Neural cell (in vitro differentiated cells): Measurements from ENCODE around the gene RANGAP1. TPM values are rescaled to one million over a fixed set of nuclear protein-coding genes. Genes with fewer than 3 reads are reported as not detected.

Experiments
- H2AFZ ChIP-seq: fragments of 200-600, 300-800 bp; sonication (generic), shearing (Covaris generic); 2 replicates; pipeline ENCODE4 v1.6.0; 2014; ENCODE audit warnings: low read depth, mild to moderate bottlenecking, antibody characterized with exemption, low read length, moderate library complexity
- H3F3A ChIP-seq: fragments of 200-600 bp; shearing (Covaris generic); 2 replicates; pipeline ENCODE4 v1.6.1; 2016; ENCODE audit warnings: mild to moderate bottlenecking, moderate library complexity, mixed read lengths, antibody characterized with exemption, low read length; ENCODE audit not compliant: insufficient read depth, poor library complexity, severe bottlenecking
- H3K27ac ChIP-seq: fragments of 200-600, 300-800 bp; sonication (generic), shearing (Covaris generic); 2 replicates; pipeline ENCODE4 v1.5.1; 2014; ENCODE audit warnings: mild to moderate bottlenecking, low read length, moderate library complexity
- H3K27me3 ChIP-seq: fragments of 300-800, 200-600 bp; sonication (generic), shearing (Covaris generic); 2 replicates; pipeline ENCODE4 v1.6.0; 2014; ENCODE audit warnings: mild to moderate bottlenecking, low read depth, low read length, moderate library complexity; ENCODE audit not compliant: insufficient read depth
- H3K36me3 ChIP-seq: fragments of 300-800, 200-600 bp; sonication (generic), shearing (Covaris generic); 2 replicates; pipeline ENCODE4 v1.5.1; 2014; ENCODE audit warnings: mild to moderate bottlenecking, antibody characterized with exemption, low read length, moderate library complexity; ENCODE audit not compliant: insufficient read depth
- H3K4me2 ChIP-seq: fragments of 300-800, 200-600 bp; sonication (generic), shearing (Covaris generic); 2 replicates; pipeline ENCODE4 v1.6.0; 2014; ENCODE audit warnings: mild to moderate bottlenecking, low read length
- H3K4me3 ChIP-seq: fragments of 300-800, 200-600 bp; sonication (generic), shearing (Covaris generic); 2 replicates; pipeline ENCODE4 v1.5.1; 2014; ENCODE audit warnings: mild to moderate bottlenecking, low read length, moderate library complexity
- H3K79me2 ChIP-seq: fragments of 200-600 bp; shearing (Covaris generic); replicated peaks from 2 replicates; pipeline ENCODE4 v1.6.0; 2014; ENCODE audit warnings: mild to moderate bottlenecking, low read length, moderate library complexity; ENCODE audit not compliant: insufficient read depth
- H3K9ac ChIP-seq: fragments of 300-800, 200-600 bp; sonication (generic), shearing (Covaris generic); 2 replicates; pipeline ENCODE4 v1.6.1; 2016; ENCODE audit warnings: mild to moderate bottlenecking, low read length, mixed read lengths
- H3K9me2 ChIP-seq: fragments of 200-600 bp; shearing (Covaris generic); 2 replicates; pipeline ENCODE4 v1.6.1; 2016; ENCODE audit warnings: mild to moderate bottlenecking, low read length, mixed read lengths; ENCODE audit not compliant: insufficient read depth
- H3K9me3 ChIP-seq: fragments of 200-600, 300-800 bp; sonication (generic), shearing (Covaris generic); 2 replicates; pipeline ENCODE4 v1.6.1; 2016; ENCODE audit warnings: mild to moderate bottlenecking, mixed run types, low read length, moderate library complexity, mixed read lengths
- H4K20me1 ChIP-seq: fragments of 200-600 bp; shearing (Covaris generic); 2 replicates; pipeline ENCODE4 v1.6.1; 2016; ENCODE audit warnings: mild to moderate bottlenecking, mixed run types; ENCODE audit not compliant: insufficient read depth
- EP300 ChIP-seq: fragments of 450-650 bp; conservative IDR thresholded peaks from 2 replicates; pipeline ENCODE4 v1.6.1; 2014; ENCODE audit warnings: antibody characterized with exemption, mild to moderate bottlenecking, moderate library complexity; ENCODE audit not compliant: poor library complexity, severe bottlenecking
- EZH2 ChIP-seq: fragments of 200-600, 300-800 bp; shearing (Covaris generic), sonication (generic); IDR thresholded peaks from 2 replicates; pipeline ENCODE4 v1.6.1; 2014; ENCODE audit warnings: antibody characterized with exemption, low read length, borderline replicate concordance, mild to moderate bottlenecking; ENCODE audit not compliant: insufficient read depth, poor library complexity, severe bottlenecking
- MXI1 ChIP-seq: fragments of 450-650 bp; conservative IDR thresholded peaks from 2 replicates; pipeline ENCODE4 v1.6.1; 2014; ENCODE audit warnings: antibody characterized with exemption, mild to moderate bottlenecking; ENCODE audit not compliant: poor library complexity, severe bottlenecking
- POLR2AphosphoS5 ChIP-seq: IDR thresholded peaks from 2 replicates; pipeline ENCODE4 v1.6.1; 2012
- RAD21 ChIP-seq: fragments of 450-650 bp; conservative IDR thresholded peaks from 2 replicates; pipeline ENCODE4 v1.6.1; 2014; ENCODE audit warnings: antibody characterized with exemption, mild to moderate bottlenecking, moderate library complexity
- SMC3 ChIP-seq: fragments of 450-650 bp; conservative IDR thresholded peaks from 2 replicates; pipeline ENCODE4 v1.6.1; 2014; ENCODE audit warnings: antibody characterized with exemption, mild to moderate bottlenecking, moderate library complexity; ENCODE audit not compliant: poor library complexity
- TAF1 ChIP-seq: IDR thresholded peaks from 2 replicates; pipeline ENCODE4 v1.6.1; 2012; ENCODE audit warnings: low read depth
- polyA plus RNA-seq: library from polyadenylated mRNA; depleted of rRNA; stranded (reverse); fragments of >200 nt; gene quantifications from 2 replicates; pipeline ENCODE4 v1.2.3, GENCODE V29; 2014
- TF ChIP-seq, protein P1 (sequence below): fragments of 450-650 bp; IDR thresholded peaks from 2 replicates; pipeline ENCODE4 v1.5.1; 2014; ENCODE audit warnings: antibody characterized with exemption, mild to moderate bottlenecking, moderate library complexity; ENCODE audit not compliant: poor library complexity, severe bottlenecking
- TF ChIP-seq, protein P2 (sequence below): IDR thresholded peaks from 2 replicates; pipeline ENCODE4 v1.6.1; 2012; ENCODE audit warnings: borderline replicate concordance

RANGAP1 gene
- polyA plus RNA-seq, 1 donor from 2014 or later, result 48.6 TPM

DNA sequence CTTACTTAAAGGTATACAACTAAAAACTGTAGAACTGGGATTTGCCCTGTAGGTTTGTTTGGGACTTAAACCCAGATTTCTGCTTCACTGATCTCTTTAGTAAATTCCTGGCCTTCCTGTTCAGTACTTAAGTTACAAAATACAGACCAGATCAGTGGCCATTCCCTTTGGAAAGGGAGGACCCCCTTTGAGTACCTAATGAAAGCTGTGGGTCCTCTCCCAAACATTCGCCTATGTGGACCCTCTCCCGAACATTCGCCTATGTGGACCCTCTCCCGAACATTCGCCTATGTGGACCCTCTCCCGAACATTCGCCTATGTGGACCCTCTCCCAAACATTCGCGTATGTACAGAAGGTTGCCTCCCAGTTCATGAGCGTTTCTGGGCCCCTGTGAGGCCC, 70.6 kb downstream of the RANGAP1 start:
- H3K4me3 ChIP-seq, result no peak overlapping the region
- H3K27me3 ChIP-seq, result no peaks in the 10 kb centered on the region
- H3K79me2 ChIP-seq, result no peaks in the 10 kb centered on the region
- no peak overlapping the region for H3K9ac ChIP-seq
- no peaks in the 10 kb centered on the region for H3F3A ChIP-seq
- no peaks in the 10 kb centered on the region for H3K9me3 ChIP-seq
- TF ChIP-seq TAF1 (no peak), SMC3 (no peak), MXI1 (no peak), RAD21 (no peak), POLR2AphosphoS5 (no peak), EP300 (no peak), EZH2 (no peak)
- TF ChIP-seq, protein P1, sequence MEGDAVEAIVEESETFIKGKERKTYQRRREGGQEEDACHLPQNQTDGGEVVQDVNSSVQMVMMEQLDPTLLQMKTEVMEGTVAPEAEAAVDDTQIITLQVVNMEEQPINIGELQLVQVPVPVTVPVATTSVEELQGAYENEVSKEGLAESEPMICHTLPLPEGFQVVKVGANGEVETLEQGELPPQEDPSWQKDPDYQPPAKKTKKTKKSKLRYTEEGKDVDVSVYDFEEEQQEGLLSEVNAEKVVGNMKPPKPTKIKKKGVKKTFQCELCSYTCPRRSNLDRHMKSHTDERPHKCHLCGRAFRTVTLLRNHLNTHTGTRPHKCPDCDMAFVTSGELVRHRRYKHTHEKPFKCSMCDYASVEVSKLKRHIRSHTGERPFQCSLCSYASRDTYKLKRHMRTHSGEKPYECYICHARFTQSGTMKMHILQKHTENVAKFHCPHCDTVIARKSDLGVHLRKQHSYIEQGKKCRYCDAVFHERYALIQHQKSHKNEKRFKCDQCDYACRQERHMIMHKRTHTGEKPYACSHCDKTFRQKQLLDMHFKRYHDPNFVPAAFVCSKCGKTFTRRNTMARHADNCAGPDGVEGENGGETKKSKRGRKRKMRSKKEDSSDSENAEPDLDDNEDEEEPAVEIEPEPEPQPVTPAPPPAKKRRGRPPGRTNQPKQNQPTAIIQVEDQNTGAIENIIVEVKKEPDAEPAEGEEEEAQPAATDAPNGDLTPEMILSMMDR, result no peak
- TF ChIP-seq, protein P2, sequence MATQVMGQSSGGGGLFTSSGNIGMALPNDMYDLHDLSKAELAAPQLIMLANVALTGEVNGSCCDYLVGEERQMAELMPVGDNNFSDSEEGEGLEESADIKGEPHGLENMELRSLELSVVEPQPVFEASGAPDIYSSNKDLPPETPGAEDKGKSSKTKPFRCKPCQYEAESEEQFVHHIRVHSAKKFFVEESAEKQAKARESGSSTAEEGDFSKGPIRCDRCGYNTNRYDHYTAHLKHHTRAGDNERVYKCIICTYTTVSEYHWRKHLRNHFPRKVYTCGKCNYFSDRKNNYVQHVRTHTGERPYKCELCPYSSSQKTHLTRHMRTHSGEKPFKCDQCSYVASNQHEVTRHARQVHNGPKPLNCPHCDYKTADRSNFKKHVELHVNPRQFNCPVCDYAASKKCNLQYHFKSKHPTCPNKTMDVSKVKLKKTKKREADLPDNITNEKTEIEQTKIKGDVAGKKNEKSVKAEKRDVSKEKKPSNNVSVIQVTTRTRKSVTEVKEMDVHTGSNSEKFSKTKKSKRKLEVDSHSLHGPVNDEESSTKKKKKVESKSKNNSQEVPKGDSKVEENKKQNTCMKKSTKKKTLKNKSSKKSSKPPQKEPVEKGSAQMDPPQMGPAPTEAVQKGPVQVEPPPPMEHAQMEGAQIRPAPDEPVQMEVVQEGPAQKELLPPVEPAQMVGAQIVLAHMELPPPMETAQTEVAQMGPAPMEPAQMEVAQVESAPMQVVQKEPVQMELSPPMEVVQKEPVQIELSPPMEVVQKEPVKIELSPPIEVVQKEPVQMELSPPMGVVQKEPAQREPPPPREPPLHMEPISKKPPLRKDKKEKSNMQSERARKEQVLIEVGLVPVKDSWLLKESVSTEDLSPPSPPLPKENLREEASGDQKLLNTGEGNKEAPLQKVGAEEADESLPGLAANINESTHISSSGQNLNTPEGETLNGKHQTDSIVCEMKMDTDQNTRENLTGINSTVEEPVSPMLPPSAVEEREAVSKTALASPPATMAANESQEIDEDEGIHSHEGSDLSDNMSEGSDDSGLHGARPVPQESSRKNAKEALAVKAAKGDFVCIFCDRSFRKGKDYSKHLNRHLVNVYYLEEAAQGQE, result no peak
- H3K27ac ChIP-seq, result no peak overlapping the region
- no peaks in the 10 kb centered on the region for H3K36me3 ChIP-seq
- no peak overlapping the region for H3K4me2 ChIP-seq
- no peaks in the 10 kb centered on the region for H3K9me2 ChIP-seq
- no peak overlapping the region for H2AFZ ChIP-seq
- no peaks in the 10 kb centered on the region for H4K20me1 ChIP-seq

DNA sequence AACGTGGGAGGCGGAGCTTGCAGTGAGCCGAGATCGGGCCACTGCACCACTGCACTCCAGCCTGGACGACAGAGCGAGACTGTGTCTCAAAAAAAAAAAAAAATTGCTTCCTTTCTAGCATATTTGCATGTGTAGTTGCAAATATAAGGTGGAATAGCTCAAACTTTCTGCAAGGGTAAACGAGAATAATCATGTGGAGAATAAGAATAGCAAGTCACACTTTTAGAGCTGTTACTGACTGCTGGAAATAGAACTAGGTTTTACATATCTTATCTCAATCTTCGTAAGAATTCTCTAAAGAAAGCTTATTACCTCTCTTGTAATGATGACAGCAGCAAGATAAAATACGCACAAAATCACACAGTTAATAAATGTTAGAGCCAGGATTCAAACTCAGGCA, 79.3 kb downstream of the RANGAP1 start:
- no peaks in the 10 kb centered on the region for H4K20me1 ChIP-seq
- no peak overlapping the region for H3K4me2 ChIP-seq
- TF ChIP-seq EP300 (no peak), POLR2AphosphoS5 (no peak), EZH2 (no peak), RAD21 (no peak), TAF1 (no peak)
- TF ChIP-seq, protein P2, result no peak
- TF ChIP-seq, protein P1, result no peak
- no peak overlapping the region for H2AFZ ChIP-seq
- H3K27me3 ChIP-seq, result no peaks in the 10 kb centered on the region
- H3K9me3 ChIP-seq, result no peaks in the 10 kb centered on the region
- peaks cover 9% of the 10 kb centered on the region for H3K79me2 ChIP-seq
- no peaks in the 10 kb centered on the region for H3F3A ChIP-seq
- H3K4me3 ChIP-seq, result no peak overlapping the region
- H3K27ac ChIP-seq, result no peak overlapping the region
- H3K9ac ChIP-seq, result no peak overlapping the region
- H3K9me2 ChIP-seq, result no peaks in the 10 kb centered on the region
- no peaks in the 10 kb centered on the region for H3K36me3 ChIP-seq
